ENCODE data around the gene CXCL5.

Gene CXCL5

GRCh38 chr4:73998040-73999011 is at the start of gene CXCL5:
CXCL5 (minus strand) TSS chr4:73998677; CDS start chr4:73998581, 96 bp downstream.
- no peak for DNase-seq (ENCODE audit: low read depth)

GRCh38 chr4:74047152-74047551 is 48.7 kb upstream of the CXCL5 start:
- no peak for DNase-seq (ENCODE audit: low read depth)

- DNase-seq (ENCODE audit: low read depth), result no peak
Measured at GRCh38 chr4:74045772-74046171, 47.3 kb upstream of the CXCL5 start.

- DNase-seq (ENCODE audit: low read depth), result no peak
Measured at GRCh38 chr4:74045247-74045646, 46.8 kb upstream of the CXCL5 start.

GRCh38 chr4:74044677-74045076 is 46.2 kb upstream of the CXCL5 start:
- no peak for DNase-seq (ENCODE audit: low read depth)

- DNase-seq (ENCODE audit: low read depth), result no peak
Measured at GRCh38 chr4:74042681-74043080, 44.2 kb upstream of the CXCL5 start.

GRCh38 chr4:74041418-74041817 is 42.9 kb upstream of the CXCL5 start:
- no peak for DNase-seq (ENCODE audit: low read depth)

- DNase-seq (ENCODE audit: low read depth), result no peak
Measured at GRCh38 chr4:74039315-74039763, 40.9 kb upstream of the CXCL5 start.

- no peak for DNase-seq (ENCODE audit: low read depth)
Measured at GRCh38 chr4:74038425-74039314, 40.2 kb upstream of the CXCL5 start, which contains the start of gene CXCL3. CXCL3 (minus strand) TSS chr4:74038689; CDS start chr4:74038611, 78 bp downstream.

- DNase-seq (ENCODE audit: low read depth), result no peak
Measured at GRCh38 chr4:74038086-74038424, 39.6 kb upstream of the CXCL5 start.

GRCh38 chr4:74037076-74037955 is 38.8 kb upstream of the CXCL5 start:
- DNase-seq (ENCODE audit: low read depth), result no peak

GRCh38 chr4:74033739-74034138 is 35.3 kb upstream of the CXCL5 start:
- DNase-seq (ENCODE audit: low read depth), result no peak

- no peak for DNase-seq (ENCODE audit: low read depth)
Measured at GRCh38 chr4:74032064-74032463, 33.6 kb upstream of the CXCL5 start.

GRCh38 chr4:74031576-74031975 is 33.1 kb upstream of the CXCL5 start:
- DNase-seq (ENCODE audit: low read depth), result no peak

- DNase-seq (ENCODE audit: low read depth), result no peak
Measured at GRCh38 chr4:74030285-74030684, 31.8 kb upstream of the CXCL5 start.

- DNase-seq (ENCODE audit: low read depth), result no peak
Measured at GRCh38 chr4:74028504-74028903, 30.0 kb upstream of the CXCL5 start.

- DNase-seq (ENCODE audit: low read depth), result no peak
Measured at GRCh38 chr4:74023709-74024108, 25.2 kb upstream of the CXCL5 start.

- no peak for DNase-seq (ENCODE audit: low read depth)
Measured at GRCh38 chr4:74021601-74022000, 23.1 kb upstream of the CXCL5 start.

- DNase-seq (ENCODE audit: low read depth), result no peak
Measured at GRCh38 chr4:74018771-74019170, 20.3 kb upstream of the CXCL5 start.

GRCh38 chr4:74018116-74018515 is 19.6 kb upstream of the CXCL5 start:
- DNase-seq (ENCODE audit: low read depth), result no peak

- no peak for DNase-seq (ENCODE audit: low read depth)
Measured at GRCh38 chr4:74016068-74016467, 17.6 kb upstream of the CXCL5 start.
